Esophagus muscularis mucosa (tissue), 3 donors: ENCODE measurements around the gene THBD.

Source experiments
- POLR2A ChIP-seq: fragments of 450-650 bp; IDR thresholded peaks from one replicate; pipeline ENCODE4 v1.6.1; 2017; ENCODE audit warnings: antibody characterized with exemption, moderate library complexity, mild to moderate bottlenecking, low read depth
- TF ChIP-seq, protein P1 (sequence below), 3 experiments: fragments of 200-600 bp in 2 of 3; fragments of 450-650 bp in 1 of 3; sonication (generic) in 2 of 3; IDR thresholded peaks; one replicate each; pipeline ENCODE4 v1.5.1; 2017 to 2019; ENCODE audit warnings: antibody characterized with exemption in 3 of 3, mild to moderate bottlenecking in 2 of 3, moderate library complexity in 1 of 3

DNA sequence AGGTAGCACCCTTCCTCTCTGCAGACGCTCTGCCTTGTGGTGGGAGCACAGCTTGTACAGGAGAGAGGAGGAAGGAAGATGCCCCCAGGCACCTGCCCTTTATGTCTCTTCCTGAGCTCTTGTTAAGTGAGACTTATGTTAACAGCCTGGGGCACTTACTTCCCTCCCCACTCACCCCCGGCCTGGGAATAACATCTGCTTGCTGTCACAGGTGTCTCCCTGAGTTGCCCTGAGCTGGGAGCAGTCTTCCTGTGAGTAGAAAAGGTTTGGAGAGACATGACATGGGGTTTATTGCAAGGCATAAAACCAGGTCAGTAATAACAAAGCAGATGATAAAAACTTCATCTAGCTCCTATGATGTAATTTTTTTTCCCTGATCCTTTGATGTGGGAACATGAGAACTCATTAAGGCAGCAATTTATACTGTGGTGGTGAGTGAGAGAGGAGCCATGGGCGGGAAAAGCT, 12.4 kb downstream of the THBD start:
- TF ChIP-seq POLR2A: no peak
- TF ChIP-seq, protein P1, sequence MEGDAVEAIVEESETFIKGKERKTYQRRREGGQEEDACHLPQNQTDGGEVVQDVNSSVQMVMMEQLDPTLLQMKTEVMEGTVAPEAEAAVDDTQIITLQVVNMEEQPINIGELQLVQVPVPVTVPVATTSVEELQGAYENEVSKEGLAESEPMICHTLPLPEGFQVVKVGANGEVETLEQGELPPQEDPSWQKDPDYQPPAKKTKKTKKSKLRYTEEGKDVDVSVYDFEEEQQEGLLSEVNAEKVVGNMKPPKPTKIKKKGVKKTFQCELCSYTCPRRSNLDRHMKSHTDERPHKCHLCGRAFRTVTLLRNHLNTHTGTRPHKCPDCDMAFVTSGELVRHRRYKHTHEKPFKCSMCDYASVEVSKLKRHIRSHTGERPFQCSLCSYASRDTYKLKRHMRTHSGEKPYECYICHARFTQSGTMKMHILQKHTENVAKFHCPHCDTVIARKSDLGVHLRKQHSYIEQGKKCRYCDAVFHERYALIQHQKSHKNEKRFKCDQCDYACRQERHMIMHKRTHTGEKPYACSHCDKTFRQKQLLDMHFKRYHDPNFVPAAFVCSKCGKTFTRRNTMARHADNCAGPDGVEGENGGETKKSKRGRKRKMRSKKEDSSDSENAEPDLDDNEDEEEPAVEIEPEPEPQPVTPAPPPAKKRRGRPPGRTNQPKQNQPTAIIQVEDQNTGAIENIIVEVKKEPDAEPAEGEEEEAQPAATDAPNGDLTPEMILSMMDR (IDR thresholded peaks at IDR 0.05): no peak
